Right atrium auricular region (tissue), 2 donors: ENCODE measurements around the gene PLAAT1. TPM values are rescaled to one million over a fixed set of nuclear protein-coding genes. Genes with fewer than 3 reads are reported as not detected.

Source experiments
- DNase-seq: peaks from one replicate; pipeline ENCODE4 v3.0.0-alpha.2; 2019; ENCODE audit warnings: low spot score
- H3K27ac ChIP-seq, 2 donors: fragments of 200-600 bp; sonication (generic); 1 replicate in 1 of 2; 2 replicates in 1 of 2; pipeline ENCODE4 v1.5.1; 2016 to 2019
- H3K27me3 ChIP-seq, 2 donors: fragments of 200-600 bp; sonication (generic); one replicate each; pipeline versions ENCODE4 v1.5.1 to v1.6.0; 2017 to 2019
- H3K36me3 ChIP-seq: fragments of 200-600 bp; sonication (generic); one replicate; pipeline ENCODE4 v1.5.1; 2016
- H3K4me1 ChIP-seq, 2 donors: fragments of 200-600 bp; sonication (generic); one replicate each; pipeline versions ENCODE4 v1.5.1 to v1.6.0; 2017 to 2019
- H3K4me3 ChIP-seq, 2 donors: fragments of 200-600 bp; sonication (generic); 1 replicate in 1 of 2; 2 replicates in 1 of 2; pipeline ENCODE4 v1.5.1; 2017 to 2019; ENCODE audit warnings: mild to moderate bottlenecking in 1 of 2, moderate library complexity in 1 of 2
- H3K9me3 ChIP-seq, 2 donors: fragments of 200-600 bp; sonication (generic); one replicate each; pipeline ENCODE4 v1.5.1; 2019
- CTCF ChIP-seq, 2 donors: fragments of 200-600 bp; sonication (generic); IDR thresholded peaks; one replicate each; pipeline ENCODE4 v1.5.1; 2019; ENCODE audit warnings: antibody characterized with exemption in 2 of 2
- total RNA-seq, 2 donors: library from RNA; depleted of rRNA; stranded (reverse); fragments of >200 nt; gene quantifications; one replicate each; pipeline ENCODE4 v1.1.0, GENCODE V29; 2016

Gene PLAAT1
- 10 to 100 TPM; 10.3 to 11.2 TPM for total RNA-seq

GRCh38 chr3:193240850-193241706 is at the start of gene PLAAT1:
Gene PLAAT1 (plus strand): TSS chr3:193241222. CDS start chr3:193255651, 14,429 bp downstream.
- Histone ChIP-seq H3K36me3 (no peaks in the 10 kb centered on the region), H3K27me3 (no peaks in the 10 kb centered on the region), H3K27ac (peak within 1 kb of the TSS; percentile 82 to 84), H3K4me3 (peak within 1 kb of the TSS; percentile 50 to 55), H3K9me3 (no peaks in the 10 kb centered on the region), H3K4me1 (no peaks in the 10 kb centered on the region)
- DNase-seq, result no peak
- TF ChIP-seq CTCF (IDR thresholded peaks at IDR 0.05), result no peak

DNA sequence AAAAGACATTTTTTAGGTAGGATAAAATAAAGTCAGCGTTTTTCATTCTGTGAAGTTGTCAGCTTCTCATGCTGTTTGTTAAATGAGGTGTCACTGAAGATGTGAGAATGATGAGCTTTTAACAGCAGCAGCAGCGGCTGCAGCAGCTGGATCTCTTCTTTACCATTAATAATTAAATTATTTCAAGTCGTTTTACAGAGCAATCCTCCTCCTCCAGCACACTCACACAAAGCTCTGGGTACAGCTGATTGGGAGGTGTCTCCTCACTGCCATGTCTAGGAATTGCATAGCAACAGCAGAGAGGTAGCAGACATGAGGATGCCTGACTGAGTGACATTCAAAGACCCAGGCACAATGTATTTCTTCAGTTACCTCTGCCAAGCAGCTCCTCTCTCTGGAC is 46.7 kb upstream of the PLAAT1 start:
- Histone ChIP-seq H3K9me3 (no peaks in the 10 kb centered on the region), H3K27ac (no peak overlapping the region), H3K36me3 (no peaks in the 10 kb centered on the region), H3K4me1 (no peaks in the 10 kb centered on the region), H3K27me3 (no peaks in the 10 kb centered on the region), H3K4me3 (no peak overlapping the region)
- no peak for DNase-seq
- TF ChIP-seq CTCF (IDR thresholded peaks at IDR 0.05), result no peak

GRCh38 chr3:193196746-193197145 is 44.3 kb upstream of the PLAAT1 start:
- H3K27me3 ChIP-seq, result no peaks in the 10 kb centered on the region
- DNase-seq, result no peak
- no peak overlapping the region for H3K27ac ChIP-seq
- no peak for TF ChIP-seq CTCF (IDR thresholded peaks at IDR 0.05)
- no peak overlapping the region for H3K4me3 ChIP-seq
- H3K9me3 ChIP-seq, result no peaks in the 10 kb centered on the region
- H3K36me3 ChIP-seq, result no peaks in the 10 kb centered on the region
- no peaks in the 10 kb centered on the region for H3K4me1 ChIP-seq

- TF ChIP-seq CTCF (IDR thresholded peaks at IDR 0.05), result no peak
- Histone ChIP-seq H3K27me3 (no peaks in the 10 kb centered on the region), H3K4me1 (no peaks in the 10 kb centered on the region), H3K4me3 (no peak overlapping the region), H3K27ac (no peak overlapping the region), H3K9me3 (no peaks in the 10 kb centered on the region), H3K36me3 (no peaks in the 10 kb centered on the region)
- DNase-seq, result no peak
Measured at GRCh38 chr3:193207290-193208273, 33.4 kb upstream of the PLAAT1 start.

DNA sequence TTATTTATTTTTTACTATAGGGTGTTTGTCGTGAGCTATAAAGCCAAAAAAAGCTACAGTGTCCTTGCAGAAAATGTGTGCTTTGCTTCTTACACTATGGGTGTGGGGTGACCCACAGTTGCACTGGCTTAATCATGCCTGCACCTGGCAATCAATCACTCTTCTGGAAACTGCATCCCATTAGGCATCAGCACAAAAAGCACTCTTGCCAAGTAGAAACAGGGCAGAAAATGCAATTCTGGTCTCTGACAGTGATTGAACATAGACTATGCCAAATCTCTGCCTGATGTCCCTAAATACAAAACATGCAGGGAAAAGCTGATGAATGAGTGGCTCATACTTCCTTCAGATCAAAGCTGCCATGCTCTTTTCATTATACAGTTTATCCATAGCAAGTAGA is 30.4 kb upstream of the PLAAT1 start:
- Histone ChIP-seq H3K27ac (no peak overlapping the region), H3K4me3 (no peak overlapping the region), H3K9me3 (no peaks in the 10 kb centered on the region), H3K36me3 (no peaks in the 10 kb centered on the region), H3K4me1 (no peaks in the 10 kb centered on the region), H3K27me3 (no peaks in the 10 kb centered on the region)
- TF ChIP-seq CTCF (IDR thresholded peaks at IDR 0.05), result no peak
- no peak for DNase-seq
